ENCODE measurements around the gene THTPA.
"Not testable (repeated sequence)": the region's sequence is repeated elsewhere in the genome, so short reads cannot be mapped to it uniquely, and the experiment has no call there.

THTPA gene

GRCh38 chr14:23568021-23568599, 12.0 kb downstream of the THTPA start:
- DNase-seq, result no peak

GRCh38 chr14:23568600-23569331, 12.7 kb downstream of the THTPA start:
- DNase-seq, result peak; percentile 33

- no peak for DNase-seq
Measured at GRCh38 chr14:23569443-23570151, 13.5 kb downstream of the THTPA start.

- no peak for DNase-seq
Measured at GRCh38 chr14:23570806-23571483, 14.9 kb downstream of the THTPA start.

GRCh38 chr14:23571701-23572523, 15.8 kb downstream of the THTPA start:
- DNase-seq, result no peak

DNA sequence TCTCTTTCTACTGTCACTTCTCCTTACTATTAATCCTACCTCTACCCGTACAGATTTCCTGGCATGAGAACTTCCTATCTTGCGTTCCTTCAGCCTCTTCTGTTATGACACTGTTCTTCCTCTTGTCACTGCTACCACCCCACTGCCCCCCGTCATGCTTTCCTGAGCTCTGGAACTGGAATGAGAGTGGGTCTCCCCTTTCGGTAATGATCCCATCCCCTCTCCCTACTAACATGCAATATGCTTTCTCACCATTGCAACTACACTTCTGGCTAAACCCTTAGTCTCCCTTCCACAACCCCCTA, 16.4 kb downstream of the THTPA start:
- DNase-seq, result no peak

DNA sequence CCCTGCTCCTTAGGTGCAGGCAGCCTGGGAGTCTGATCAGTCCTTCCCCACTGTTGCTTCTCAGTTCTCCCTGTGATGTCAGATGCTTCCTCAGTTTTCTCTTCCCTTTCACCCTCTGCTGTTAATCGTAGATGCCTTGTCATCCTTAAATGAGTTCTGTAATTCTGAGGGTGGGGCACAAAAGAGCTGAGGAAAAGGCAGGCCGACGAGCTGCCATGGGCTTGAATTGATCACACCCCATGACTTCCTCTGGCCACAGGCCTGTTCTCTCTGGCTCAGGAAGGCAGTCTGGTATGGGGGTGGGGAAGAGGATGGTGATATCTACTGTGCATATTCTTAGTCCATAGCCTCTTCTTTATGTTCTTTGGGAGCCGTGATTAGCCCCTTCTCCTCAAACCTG, 16.8 kb downstream of the THTPA start:
- DNase-seq, result no peak

GRCh38 chr14:23573384-23574015, 17.4 kb downstream of the THTPA start:
- no peak for DNase-seq

DNA sequence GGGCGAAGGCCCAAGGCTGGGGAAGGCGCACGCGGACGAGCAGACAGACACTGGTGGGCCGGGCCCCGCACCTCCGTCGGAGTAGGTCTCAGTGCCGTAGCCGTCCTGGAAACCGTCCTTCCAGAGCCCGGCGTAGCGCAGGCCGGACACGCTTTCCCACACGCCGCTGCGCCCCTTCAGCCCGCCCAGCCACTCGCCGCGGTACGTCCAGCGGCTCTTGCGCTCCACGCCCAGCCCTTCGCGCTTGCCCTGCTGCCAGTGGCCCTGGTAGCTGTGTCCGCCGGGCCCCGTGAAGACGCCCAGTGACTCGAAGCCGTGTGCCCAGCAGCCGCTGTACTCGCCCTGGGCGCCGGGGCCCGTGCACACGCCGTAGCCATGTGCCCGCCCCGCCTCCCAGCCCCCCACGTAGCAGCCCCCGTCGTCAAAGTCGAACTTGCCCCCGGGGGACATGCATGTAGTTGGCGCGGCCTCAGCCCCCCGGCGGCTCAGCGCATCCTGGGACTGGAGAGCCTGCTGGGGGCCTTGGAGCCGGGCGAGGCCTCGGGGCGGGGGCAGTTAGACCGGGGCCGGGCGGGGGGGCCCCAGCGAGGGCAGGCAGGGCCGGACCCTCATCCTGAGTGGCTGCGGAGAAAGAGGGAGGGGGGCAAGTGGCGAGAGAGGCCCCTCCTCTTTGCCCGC, 21.1 kb downstream of the THTPA start:
- no peak for DNase-seq

GRCh38 chr14:23577710-23578392, 21.8 kb downstream of the THTPA start:
- DNase-seq, result no peak

DNA sequence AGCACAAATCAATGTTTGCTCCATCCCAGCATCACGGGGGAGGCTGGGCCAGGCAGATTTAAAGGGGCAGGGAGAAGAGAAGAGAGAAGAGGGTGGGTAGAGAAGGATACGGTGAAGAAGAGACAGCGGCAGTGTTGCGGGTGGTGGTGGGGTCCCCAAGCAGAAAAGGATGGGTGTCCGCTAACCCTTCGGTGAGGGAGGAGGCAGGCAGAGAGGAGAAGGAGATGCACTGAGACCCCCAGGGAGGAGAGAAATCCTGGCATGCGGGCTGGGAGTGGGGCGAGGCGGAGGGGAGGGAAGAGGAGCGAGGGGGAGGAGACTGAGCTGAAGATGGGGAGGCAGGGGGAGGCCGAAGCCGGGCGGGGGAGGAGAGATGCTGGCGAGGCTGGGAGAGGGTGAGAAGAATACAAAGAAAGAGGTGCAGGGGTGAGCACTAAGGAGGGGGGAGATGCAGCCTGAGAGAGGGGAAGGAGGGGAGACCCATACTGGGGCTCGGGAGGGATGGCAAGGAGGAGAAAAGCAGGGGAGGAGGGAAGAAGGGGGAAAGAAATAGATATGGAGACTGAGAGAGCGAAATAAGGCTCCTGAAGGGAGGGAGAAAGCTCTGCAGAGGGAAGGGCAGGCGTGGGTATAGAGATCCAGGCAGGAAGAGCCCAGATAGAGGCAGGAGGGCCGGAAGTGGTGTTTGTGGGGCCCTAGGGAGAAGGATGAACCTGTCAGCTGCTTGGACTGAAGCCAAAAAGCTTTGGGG, 22.7 kb downstream of the THTPA start, which contains the start of gene JPH4:
Gene JPH4, minus strand, starts transcription at position 231 of the 751 bp plus-strand sequence. CDS start 1,337 bp downstream, outside the sequence.
- DNase-seq, result no peak

- no peak for DNase-seq
Measured at GRCh38 chr14:23579311-23579630, 23.2 kb downstream of the THTPA start.

- no peak for DNase-seq
Measured at GRCh38 chr14:23579739-23580138, 23.7 kb downstream of the THTPA start.

GRCh38 chr14:23580152-23580926, 24.3 kb downstream of the THTPA start:
- no peak for DNase-seq

DNA sequence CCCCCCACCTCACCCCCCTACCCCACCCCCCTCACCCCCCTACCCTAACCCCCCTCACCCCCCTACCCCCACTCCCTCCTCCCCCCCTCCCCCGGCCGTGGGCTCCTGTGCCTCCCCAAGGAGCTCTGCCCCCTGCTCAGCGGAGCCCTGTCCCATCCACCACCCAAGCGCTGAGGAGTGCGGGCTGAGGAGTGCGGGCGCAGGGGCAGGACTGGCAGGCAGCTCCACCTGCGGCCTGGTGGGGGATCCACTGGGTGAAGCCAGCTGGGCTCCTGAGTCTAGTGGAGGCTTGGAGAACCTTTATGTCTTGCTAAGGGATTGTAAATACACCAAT, 24.8 kb downstream of the THTPA start:
- no peak for DNase-seq

- no peak for DNase-seq
Measured at GRCh38 chr14:23582906-23583760, 27.1 kb downstream of the THTPA start.

DNA sequence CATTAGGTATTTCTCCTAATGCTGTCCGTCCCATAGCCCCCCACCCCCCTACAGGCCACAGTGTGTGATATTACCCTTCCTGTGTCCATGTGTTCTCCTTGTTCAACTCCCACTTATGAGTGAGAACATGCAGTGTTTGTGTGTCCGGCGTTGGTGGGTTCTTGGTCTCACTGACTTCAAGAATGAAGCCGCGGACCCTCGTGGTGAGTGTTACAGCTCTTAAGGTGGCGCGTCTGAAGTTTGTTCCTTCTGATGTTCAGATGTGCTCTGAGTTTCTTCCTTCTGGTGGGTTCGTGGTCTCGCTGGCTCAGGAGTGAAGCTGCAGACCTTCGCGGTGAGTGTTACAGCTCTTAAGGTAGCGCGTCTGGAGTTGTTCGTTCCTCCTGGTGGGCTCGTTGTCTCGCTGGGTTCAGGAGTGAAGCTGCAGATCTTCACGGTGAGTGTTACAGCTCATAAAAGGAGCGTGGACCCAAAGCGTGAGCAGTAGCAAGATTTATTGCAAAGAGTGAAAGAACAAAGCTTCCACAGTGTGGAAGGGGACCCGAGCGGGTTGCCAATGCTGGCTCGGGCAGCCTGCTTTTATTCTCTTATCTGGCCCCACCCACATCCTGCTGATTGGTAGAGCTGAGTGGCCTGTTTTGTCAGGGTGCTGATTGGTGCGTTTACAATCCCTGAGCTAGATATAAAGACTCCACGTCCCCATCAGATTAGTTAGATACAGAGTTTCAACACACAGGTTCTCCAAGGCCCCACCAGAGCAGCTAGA, 27.9 kb downstream of the THTPA start:
- not testable (repeated sequence) for DNase-seq

Data from CD4-positive, alpha-beta T cell treated with Interleukin-17A for 4 hours (primary cell).